GM21526 (cell line): ENCODE measurements around the gene FBXO15.

ENCODE experiments used
- ATAC-seq: cut with Tn5 transposase; IDR thresholded peaks from one replicate; pipeline ENCODE4 v1.9.1; 2021; ENCODE audit warnings: moderate library complexity; ENCODE audit not compliant: unreplicated experiment, low FRiP score

FBXO15 gene, protein sequence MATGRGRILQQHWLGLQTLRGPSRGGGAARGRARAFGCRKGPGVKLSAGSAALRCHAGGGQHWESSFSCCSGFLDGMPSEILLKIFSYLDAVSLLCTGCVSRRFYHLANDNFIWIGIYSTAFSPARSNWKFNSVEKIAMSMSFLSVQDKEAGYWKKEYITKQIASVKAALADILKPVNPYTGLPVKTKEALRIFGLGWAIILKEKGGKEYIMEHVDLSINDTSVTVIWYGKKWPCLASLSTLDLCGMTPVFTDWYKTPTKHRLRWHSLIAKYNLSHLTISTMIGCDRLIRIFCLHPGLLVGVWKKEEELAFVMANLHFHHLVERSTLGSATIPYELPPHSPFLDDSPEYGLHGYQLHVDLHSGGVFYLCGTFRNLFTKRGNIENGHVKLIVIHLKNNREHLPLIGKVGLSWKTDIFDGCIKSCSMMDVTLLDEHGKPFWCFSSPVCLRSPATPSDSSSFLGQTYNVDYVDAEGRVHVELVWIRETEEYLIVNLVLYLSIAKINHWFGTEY

DNA sequence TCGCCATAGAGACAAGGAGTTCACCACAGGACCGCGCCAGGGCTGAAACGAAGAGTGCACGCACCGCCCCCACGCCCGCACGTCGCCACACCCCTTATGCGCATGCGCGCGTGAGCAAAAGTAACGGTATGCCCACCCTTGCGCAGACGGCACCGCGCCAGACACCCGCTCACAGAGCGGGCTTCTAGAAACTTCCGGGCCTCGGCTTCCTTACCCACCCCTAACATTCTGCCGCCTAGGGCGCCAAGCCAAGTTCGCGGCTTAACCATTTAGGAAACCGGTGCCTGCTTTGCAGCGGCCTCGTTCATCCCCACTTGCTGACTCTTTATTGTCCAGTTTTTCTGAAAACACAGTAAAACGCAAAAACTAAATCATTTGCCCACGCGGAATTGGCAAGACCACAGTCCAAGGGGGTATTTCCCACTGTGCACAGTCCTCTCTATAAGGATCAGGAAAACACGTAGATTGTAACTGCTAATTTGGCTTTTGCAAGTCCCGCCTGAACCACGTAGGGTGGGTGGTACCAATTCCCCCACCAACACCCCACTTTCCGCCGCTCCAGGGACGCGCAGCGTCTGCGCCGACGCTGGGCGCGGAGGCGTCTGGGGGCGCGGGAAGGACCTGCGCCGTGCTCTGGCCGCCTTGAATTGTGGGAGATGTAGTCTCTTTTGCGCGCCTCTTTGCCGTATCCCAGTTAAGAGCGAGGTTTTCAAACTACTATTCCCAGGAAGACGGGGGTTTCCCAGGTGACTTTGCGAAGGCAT lies at the start of gene FBXO15, which contains the start of gene TIMM21:
TSS of gene FBXO15 (minus strand) at position 56 of the 764 bp plus-strand sequence. CDS start at position 7, 49 bp downstream.
TSS of gene TIMM21 (plus strand) at position 745 of the 764 bp plus-strand sequence. CDS start 286 bp downstream, outside the sequence.
- ATAC-seq: peak; percentile 89

DNA sequence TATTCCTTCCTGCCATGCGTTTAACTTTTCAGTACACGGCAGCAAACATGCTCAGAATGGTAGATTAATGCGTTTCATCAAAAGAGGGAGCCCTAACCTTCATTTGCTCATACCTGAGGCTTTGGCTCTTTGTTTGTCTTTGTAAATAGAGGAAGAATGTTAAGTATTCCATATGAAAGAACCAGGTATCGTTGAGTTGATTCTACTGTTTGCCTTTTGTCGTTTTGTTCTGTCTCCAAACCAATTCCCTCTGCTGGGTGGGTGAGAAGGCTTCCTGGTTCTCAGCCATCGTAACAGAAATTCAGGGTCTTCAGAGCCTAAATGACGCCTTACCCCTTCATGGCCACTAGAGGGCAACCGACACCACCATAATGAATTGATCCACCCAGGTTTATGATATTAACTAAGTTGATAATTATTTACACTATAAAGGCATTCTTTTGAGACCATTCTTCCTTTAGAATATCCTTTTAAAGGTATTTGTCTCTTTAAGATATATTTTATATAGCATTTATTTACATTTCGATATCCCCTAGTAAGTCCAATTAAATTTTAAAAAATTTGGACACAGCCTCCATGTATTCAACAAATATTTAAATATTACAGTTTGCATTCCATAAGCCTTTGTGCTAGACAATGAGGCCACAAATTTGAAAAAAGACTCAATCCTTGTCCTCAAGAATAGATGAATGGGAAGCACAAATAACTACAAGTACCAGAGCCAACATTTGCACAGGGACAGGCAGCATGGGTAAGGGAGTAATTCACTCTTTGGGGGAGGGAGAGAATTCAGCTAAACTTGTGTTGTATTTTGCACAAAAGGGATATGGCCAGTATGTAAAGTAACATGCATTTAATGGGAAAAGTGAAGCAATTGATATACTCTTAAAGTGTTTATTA lies 48.8 kb upstream of the FBXO15 start:
- peak; percentile 91 for ATAC-seq

DNA sequence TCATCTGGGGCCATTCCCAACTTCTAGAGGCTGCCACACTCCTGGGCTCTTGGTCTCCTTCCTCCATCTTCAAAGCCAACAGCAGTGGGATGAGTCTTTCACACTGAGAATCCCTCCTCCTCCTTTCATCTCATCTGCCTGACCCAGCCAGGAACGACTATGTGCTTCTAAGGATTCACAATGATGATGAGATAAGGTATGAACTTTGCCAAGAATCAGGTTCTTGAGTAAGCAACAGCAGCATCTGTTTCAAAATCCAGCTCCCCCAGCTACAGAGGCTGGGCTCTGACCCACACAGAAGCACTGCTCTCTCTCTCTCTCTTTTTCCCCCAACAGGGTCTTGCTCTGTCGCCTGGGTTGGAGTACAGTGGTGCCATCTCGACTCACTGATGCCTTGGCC lies 47.1 kb upstream of the FBXO15 start:
- no peak for ATAC-seq

DNA sequence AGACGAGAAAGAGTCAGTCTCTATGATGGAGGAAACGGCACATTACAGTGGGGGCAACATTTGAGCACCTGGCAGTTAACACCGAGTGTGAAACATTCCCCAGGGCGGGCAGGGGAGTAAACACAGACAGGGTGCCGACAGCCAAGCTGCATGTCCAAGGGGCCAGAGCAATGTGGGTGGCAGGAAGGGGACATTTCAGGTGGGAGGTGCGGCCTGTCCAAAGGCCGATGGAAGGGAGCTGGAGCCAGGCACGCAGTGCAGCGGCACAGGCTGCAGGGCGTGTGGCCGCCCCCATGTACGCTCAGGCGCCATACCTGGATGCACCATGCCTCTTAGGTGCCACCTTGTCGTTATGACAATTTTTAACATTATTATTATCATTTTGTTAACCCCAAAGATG lies 43.9 kb upstream of the FBXO15 start:
- no peak for ATAC-seq

DNA sequence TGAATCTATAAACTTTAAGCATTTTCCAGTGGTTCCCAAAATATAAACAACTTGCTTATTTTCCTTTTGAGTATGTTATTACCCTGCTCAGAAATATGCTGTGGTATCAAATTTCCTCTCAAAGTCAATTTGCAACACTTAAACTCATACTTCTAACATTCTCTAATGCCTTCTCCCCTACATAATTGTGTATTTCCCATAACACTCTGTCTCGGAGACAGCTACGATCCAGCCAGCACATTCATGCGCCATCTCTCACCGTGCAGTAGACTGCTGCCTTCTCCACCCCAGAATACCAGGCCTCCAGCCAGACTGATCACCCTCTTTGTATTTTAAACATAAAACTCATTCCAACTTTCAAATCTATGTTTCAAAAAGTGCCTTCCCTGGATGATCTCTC lies 42.5 kb upstream of the FBXO15 start:
- no peak for ATAC-seq

DNA sequence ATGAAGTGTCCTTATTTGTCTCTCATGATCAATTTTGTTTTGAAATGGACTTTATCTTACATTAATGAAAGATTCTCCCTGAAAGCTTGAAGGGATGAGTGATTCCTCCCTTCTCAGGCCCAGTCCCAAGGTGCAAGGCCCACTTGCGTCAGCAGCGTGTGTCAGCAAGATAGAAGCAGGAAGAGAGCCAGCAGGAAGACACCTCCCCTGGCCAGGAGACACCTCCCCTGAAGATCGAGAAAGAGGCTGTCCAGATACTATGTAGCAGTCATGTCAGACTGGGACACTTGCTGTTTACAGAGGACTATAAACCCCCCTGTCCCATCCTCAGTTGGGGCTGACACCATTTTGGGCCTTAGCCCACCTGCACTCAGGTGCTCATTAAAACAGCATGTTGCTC lies 39.0 kb upstream of the FBXO15 start:
- no peak for ATAC-seq

DNA sequence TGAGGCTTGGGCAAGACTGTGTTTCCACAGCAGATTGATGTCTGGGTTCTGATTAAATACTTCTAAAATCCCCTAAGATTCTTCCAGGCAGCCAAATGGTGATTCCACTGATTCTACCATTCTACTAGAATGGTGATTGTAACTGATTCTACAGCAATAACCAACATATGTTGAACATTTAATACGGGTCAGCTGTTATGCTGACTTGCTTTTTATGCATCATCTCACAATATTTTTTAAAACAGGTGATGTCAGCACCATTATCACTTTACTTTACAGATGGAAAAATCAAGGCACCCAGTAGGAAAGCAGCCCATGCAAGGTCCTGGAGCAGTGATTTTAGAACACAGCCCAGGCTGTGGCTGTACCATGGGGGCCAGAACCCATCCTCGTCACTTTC lies 38.2 kb upstream of the FBXO15 start:
- no peak for ATAC-seq

DNA sequence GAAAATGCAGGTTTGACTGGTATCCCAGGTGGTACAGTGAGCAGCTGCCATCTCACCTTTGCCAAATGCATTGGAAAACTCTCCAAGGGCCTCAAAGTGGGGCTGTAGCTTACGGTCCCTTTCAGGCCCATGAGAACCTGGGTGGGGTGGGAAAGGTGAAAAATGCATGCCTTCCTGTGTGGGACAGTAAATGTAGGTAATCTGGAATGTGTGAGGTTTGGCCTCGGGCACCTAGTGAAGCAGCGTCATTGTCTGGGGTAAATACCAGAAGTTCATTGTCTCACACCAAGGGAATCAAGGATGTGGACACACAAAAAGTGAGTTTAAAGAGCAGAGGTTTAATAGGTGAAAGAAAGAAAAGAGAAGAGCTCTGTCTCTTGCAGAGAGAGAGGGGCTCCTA lies 37.2 kb upstream of the FBXO15 start:
- ATAC-seq: no peak

DNA sequence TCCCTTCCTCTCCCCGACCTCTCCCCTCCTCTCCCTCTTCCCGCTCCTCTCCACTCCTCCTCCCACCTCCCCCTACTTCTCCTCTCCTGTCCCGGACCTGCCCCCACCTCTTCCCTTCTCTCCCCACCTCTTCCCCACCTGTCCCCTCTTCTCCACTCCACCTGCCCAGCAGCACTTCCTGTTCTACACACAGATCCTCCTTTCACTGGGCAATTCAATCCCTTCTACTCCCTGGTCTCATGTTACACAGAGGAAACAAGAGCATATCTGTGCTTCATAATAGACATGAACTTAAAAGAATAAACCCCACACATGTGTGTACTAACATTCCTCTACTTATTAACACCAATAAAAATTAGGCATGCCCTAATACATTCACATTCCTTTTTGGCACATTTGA lies 35.5 kb upstream of the FBXO15 start:
- no peak for ATAC-seq

DNA sequence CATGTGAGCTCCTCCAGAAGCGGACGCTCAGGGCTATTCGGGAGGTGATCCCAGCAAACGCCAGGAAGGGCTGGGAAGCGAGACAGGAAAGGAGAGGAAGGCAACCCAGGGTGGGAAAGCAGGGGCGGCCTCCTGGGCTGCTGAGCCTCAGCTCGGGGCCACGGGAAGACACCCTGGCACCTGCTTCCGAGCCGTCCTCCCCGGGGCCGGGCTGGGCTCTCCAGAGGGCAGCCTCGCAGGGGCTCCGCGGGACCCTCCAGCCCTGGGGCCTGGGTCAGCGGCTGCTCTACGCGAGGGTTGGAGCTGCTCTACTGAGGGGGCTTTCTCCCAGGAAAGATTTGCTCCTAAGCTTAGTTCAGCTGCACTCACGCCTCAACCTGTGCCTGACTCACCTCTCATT lies 34.7 kb upstream of the FBXO15 start:
- no peak for ATAC-seq

DNA sequence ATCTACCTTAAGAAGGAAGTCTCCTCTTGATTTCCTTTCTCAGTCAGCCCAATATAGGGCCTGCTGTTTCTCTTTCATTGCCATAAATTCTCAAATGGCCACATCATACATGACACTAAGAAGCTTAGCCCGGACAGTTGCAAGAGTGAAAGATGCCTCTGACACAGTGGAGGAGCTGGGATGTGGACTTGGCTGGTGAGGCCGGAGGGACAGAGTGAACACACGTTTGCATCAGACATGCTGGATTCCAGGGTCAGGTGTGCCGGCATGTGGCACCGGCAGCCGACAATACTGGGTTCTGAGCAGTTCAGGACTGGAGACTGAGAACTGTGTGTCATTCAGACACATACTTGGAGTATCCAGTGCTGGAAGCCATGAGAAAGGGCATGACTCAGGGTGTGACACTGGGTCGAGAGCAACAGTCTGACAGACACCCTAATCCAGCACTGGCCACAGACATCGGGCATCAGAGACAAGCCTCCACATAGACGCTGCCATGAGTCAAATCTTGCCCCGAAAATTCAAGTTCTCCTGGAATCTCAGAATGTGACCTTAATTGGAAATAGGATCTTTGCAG lies 32.1 kb upstream of the FBXO15 start:
- ATAC-seq: no peak

DNA sequence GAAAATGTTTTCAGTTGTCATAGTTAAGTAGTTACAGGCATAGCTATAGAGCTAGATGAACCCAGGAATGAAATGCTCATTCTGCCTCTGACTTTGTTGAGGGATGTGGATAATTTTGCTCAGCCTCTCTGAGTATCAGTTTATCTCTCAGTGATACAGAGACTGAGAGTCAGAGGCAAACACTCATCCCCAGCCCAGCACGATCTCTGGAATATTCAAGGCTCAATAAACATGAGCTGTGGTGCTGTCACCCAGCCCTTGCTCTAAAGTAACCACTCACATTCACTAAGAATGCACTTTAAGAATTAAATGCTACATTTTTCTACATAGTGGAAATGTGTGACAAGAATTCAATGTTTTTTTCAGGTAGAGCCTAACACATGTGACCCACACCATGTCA lies 31.2 kb upstream of the FBXO15 start:
- ATAC-seq: no peak

DNA sequence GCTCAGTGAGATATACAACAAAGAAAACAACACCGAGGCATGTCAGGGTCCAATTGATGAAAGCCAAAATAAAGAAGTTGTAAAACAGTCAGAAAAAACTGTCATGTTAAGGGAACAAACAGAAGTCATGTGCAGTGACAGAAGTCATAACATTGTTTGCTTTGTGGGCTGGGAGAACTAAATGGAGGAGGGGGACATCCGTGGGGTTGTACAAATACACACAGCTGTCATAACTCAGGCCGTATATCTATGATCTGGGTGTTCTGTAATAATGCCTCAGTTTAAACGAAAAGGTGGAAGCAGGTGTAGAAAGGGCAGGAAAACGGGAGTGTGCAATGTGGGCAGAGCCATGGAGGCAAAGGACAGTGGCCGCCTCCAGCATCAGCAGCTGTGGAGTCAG lies 28.0 kb upstream of the FBXO15 start:
- ATAC-seq: no peak

DNA sequence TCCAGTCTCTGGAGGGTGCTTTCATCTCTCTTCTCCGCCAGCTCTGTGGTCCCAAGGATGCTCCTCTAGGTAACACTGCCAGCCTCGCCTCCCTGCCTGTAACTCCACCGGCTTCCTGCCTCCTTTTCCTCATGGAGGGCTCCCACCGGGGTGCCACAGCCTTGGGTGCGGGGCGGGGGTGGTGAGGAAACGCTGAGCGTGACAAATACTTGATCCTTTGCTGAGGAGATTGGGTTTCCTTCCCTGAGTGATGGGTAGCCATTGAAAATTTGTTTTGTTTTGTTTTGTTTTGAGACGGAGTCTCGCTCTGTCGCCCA lies 25.8 kb upstream of the FBXO15 start:
- no peak for ATAC-seq

DNA sequence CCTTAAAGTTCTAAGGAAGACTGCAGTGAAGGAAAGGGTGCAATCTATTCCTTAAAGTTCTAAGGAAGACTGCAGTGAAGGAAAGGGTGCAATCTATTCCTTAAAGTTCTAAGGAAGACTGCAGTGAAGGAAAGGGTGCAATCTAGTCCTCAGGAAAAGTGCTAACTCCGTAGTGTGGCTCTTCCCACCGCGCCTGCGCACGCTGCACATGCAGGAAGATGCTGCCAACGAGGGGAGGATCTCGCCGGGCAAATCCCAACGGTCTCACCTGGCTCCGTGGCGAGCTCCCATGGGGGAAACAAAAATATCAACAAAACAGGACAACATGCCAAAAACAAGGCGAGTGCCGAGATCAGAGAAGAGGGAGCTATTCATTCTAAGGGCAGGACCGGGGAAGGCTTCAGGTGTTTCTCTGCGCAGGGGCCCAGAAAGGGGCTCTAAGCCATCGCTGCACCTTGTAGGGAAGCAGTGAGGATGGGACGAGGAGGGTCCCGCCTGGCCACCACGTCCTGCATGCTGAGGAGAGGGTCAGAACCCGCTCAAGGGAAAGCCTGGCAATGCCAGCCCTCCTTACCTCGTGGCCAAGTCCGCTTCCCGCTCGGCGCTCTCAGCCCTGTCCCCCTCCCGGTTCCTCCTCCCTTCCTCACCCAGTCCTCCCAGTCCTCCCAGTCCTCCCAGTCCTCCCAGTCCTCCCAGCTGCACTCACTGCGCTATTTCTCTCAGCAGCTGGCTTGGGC lies 25.2 kb upstream of the FBXO15 start:
- no peak for ATAC-seq

DNA sequence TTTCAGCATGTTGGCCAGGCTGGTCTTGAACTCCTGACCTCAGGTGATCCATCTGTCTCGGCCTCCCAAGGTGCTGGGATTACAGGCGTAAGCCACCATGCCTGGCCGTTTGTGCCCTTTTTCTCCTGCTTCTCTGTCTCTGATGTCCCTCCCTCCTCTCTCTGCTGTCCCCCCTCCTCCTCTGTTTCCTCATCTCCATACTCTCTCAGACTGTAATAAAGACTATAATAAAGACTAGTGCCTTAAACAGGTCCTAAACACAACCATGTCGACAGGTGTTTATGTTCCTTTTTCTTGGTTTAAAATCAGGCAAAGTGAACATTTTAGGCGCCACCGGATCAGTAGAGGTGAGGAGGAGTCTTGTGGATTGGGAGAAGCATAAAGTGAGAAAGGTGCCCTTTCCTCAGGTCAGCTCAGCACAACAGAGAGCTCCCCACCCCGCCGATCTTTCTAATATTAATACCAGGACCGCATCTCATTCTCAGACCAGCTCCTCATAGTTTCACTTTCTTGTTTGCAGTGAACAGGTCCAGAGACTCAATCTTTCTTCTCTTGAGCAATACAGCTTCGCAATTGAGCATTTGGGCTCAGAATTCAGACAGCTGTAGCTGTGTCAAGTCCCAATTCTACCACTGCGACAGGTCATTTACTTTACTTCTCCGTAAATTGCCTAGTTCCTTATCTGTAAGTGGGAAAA lies 24.4 kb upstream of the FBXO15 start:
- ATAC-seq: peak; percentile 98

DNA sequence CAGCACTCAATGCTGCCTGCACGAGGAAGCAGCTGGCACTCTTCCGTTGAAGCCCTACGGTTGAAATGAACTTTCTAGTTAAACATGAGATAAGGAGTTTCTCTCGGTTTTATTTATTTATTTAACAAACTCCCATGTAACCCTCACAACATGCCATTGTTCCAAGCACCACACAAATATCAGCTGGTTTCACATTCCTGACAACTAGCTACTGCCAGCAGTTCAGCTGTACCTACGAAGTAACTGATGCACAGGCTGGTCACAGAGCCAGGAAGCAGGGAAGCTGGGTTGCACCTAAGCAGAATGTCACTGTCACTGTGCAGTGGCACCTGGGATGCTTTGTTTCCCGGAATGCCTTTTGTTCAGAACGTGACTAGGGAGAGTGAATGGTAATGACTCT lies 18.8 kb upstream of the FBXO15 start:
- no peak for ATAC-seq

DNA sequence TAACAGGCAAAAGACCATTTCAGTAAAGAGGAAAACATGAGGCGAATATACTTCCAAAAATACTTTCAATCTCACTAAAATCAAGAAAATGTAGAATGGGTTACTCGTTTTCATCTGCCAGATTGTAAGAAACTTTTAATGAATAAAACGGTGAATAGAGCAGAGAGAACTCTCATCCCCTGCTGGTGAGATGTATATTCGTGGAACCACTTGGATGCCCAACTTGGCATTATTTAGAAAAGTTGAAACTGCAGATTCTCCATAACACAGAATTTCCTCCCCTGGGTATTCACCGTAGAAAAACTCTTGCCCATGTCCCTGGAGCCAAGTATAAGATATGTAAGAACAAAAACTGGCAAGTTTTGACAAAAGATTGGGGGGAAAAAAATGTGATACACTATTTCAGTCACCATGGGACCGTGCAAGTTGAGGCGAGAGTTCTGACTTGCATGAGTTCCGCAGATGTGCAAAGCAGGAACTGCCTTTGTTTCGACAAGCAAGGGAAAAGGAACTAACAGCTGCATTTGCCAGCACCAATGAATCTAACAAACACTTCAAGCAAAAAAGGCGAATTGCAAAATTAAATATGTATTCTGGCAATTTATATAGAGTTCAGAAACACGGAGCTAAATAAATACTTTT lies 15.5 kb upstream of the FBXO15 start:
- peak; percentile 61 for ATAC-seq

DNA sequence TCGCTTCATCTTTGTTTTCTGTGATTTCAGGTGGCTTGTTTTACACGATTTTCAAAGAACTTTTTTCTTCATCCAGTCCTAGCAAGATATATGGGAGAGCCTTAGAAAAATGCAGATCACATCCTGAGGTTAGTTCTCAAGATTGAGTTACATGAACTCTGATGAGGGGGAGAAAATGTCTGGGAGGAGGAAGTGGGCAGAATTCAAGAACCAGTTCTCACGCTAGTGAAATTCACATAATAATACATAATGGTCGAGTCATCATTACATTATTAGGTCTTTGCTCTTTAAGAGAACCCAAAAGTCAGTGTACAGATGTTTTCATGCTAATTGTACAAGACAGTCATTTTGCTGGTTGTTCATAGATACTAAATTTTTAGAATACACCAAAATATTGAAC lies 7.6 kb upstream of the FBXO15 start:
- ATAC-seq: no peak
